ENCODE measurements around the gene SORL1. TPM values are rescaled to one million over a fixed set of nuclear protein-coding genes. Genes with fewer than 3 reads are reported as not detected.

Gene SORL1
- total and polyA plus RNA-seq, 2 of the 8 experiments (the other 6 are each of a cell fraction or from before 2014, with no cell fraction given) = 38.1 to 65.5 TPM

DNA sequence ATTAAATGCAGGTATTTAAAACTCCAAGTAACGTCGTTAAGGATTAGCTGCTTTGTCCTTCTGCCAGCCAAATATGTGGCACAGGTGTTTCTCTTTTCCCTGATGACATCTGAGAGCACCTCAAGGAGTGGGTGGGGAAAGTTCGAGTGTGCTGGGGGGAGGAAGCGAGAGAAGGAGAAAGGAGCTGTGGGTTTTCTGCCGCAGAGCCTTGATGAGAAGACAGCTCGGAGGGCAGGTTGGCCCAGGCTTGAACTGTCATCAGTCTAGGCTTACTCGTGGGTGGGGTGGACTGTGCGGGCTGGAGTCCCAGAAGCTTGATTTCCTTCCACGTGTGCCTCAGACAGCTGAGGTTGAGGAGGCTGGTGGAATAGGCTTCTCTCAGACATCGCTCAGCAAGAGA lies 15.9 kb downstream of the SORL1 start (continued):
- TF ChIP-seq, protein P1, sequence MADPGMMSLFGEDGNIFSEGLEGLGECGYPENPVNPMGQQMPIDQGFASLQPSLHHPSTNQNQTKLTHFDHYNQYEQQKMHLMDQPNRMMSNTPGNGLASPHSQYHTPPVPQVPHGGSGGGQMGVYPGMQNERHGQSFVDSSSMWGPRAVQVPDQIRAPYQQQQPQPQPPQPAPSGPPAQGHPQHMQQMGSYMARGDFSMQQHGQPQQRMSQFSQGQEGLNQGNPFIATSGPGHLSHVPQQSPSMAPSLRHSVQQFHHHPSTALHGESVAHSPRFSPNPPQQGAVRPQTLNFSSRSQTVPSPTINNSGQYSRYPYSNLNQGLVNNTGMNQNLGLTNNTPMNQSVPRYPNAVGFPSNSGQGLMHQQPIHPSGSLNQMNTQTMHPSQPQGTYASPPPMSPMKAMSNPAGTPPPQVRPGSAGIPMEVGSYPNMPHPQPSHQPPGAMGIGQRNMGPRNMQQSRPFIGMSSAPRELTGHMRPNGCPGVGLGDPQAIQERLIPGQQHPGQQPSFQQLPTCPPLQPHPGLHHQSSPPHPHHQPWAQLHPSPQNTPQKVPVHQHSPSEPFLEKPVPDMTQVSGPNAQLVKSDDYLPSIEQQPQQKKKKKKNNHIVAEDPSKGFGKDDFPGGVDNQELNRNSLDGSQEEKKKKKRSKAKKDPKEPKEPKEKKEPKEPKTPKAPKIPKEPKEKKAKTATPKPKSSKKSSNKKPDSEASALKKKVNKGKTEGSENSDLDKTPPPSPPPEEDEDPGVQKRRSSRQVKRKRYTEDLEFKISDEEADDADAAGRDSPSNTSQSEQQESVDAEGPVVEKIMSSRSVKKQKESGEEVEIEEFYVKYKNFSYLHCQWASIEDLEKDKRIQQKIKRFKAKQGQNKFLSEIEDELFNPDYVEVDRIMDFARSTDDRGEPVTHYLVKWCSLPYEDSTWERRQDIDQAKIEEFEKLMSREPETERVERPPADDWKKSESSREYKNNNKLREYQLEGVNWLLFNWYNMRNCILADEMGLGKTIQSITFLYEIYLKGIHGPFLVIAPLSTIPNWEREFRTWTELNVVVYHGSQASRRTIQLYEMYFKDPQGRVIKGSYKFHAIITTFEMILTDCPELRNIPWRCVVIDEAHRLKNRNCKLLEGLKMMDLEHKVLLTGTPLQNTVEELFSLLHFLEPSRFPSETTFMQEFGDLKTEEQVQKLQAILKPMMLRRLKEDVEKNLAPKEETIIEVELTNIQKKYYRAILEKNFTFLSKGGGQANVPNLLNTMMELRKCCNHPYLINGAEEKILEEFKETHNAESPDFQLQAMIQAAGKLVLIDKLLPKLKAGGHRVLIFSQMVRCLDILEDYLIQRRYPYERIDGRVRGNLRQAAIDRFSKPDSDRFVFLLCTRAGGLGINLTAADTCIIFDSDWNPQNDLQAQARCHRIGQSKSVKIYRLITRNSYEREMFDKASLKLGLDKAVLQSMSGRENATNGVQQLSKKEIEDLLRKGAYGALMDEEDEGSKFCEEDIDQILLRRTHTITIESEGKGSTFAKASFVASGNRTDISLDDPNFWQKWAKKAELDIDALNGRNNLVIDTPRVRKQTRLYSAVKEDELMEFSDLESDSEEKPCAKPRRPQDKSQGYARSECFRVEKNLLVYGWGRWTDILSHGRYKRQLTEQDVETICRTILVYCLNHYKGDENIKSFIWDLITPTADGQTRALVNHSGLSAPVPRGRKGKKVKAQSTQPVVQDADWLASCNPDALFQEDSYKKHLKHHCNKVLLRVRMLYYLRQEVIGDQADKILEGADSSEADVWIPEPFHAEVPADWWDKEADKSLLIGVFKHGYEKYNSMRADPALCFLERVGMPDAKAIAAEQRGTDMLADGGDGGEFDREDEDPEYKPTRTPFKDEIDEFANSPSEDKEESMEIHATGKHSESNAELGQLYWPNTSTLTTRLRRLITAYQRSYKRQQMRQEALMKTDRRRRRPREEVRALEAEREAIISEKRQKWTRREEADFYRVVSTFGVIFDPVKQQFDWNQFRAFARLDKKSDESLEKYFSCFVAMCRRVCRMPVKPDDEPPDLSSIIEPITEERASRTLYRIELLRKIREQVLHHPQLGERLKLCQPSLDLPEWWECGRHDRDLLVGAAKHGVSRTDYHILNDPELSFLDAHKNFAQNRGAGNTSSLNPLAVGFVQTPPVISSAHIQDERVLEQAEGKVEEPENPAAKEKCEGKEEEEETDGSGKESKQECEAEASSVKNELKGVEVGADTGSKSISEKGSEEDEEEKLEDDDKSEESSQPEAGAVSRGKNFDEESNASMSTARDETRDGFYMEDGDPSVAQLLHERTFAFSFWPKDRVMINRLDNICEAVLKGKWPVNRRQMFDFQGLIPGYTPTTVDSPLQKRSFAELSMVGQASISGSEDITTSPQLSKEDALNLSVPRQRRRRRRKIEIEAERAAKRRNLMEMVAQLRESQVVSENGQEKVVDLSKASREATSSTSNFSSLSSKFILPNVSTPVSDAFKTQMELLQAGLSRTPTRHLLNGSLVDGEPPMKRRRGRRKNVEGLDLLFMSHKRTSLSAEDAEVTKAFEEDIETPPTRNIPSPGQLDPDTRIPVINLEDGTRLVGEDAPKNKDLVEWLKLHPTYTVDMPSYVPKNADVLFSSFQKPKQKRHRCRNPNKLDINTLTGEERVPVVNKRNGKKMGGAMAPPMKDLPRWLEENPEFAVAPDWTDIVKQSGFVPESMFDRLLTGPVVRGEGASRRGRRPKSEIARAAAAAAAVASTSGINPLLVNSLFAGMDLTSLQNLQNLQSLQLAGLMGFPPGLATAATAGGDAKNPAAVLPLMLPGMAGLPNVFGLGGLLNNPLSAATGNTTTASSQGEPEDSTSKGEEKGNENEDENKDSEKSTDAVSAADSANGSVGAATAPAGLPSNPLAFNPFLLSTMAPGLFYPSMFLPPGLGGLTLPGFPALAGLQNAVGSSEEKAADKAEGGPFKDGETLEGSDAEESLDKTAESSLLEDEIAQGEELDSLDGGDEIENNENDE (IDR thresholded peaks at IDR 0.05; ENCODE audit: insufficient replicate concordance, low read length) = no peak
- TF ChIP-seq POLR2A (IDR thresholded peaks at IDR 0.05; ENCODE audit: control extremely low read depth in 1 of 2, low read depth in 2 of 2, low read length in 2 of 2) = no peak
- TF ChIP-seq PHF8 (conservative IDR thresholded peaks at IDR 0.05; ENCODE audit: low read depth, low read length) = no peak
- TF ChIP-seq NANOG (IDR thresholded peaks at IDR 0.05; ENCODE audit: insufficient read depth, low read depth, low read length, poor library complexity, severe bottlenecking) = no peak
- no peak for TF ChIP-seq ASH2L (IDR thresholded peaks at IDR 0.05; ENCODE audit: low read length)
- TF ChIP-seq RBBP5 (IDR thresholded peaks at IDR 0.05; ENCODE audit: borderline replicate concordance, low read depth, low read length) = no peak
- TF ChIP-seq USF2 (IDR thresholded peaks at IDR 0.05; ENCODE audit: low read length) = no peak
- TF ChIP-seq CBX8 (IDR thresholded peaks at IDR 0.05; ENCODE audit: borderline replicate concordance, low read depth, low read length) = no peak
- no peak for TF ChIP-seq BACH1 (IDR thresholded peaks at IDR 0.05; ENCODE audit: low read length)

All from H1 (cell line).